GM03348 (cell line): ENCODE results near the gene FANCC.

Source experiments
- DNase-seq: peaks from one replicate; pipeline ENCODE4 v3.0.0; 2012; ENCODE audit warnings: low spot score

Gene FANCC

GRCh38 chr9:95143591-95144561 is 173.6 kb downstream of the FANCC start:
- peak; percentile 84 for DNase-seq

GRCh38 chr9:95142728-95143127 is 174.8 kb downstream of the FANCC start:
- DNase-seq: no peak

- no peak for DNase-seq
These were observed 175.2 kb downstream of the FANCC start for GRCh38 chr9:95142315-95142714.

- DNase-seq: no peak
These were observed 176.7 kb downstream of the FANCC start for GRCh38 chr9:95140821-95141220.

GRCh38 chr9:95139126-95139525 is 178.4 kb downstream of the FANCC start:
- no peak for DNase-seq

DNA sequence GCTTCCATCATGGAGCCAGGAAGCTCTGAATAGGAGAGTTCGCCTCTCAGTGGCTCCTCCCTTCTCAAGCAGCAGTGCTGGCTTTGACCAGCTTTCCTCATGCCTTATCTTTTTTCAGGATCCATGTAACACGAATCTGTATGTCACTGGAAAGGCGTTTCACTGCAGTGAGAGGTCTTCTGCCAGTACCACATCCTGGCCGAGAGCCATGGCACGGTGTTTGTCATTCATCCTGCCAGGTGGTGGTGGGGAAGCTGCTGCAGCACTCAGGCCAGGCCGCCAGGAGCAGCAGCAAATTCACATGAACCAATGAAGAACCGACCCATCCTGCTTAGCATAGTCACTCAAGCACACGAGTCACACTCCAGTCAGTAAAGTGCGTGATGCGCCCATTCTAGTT is 179.0 kb downstream of the FANCC start:
- DNase-seq: no peak

DNA sequence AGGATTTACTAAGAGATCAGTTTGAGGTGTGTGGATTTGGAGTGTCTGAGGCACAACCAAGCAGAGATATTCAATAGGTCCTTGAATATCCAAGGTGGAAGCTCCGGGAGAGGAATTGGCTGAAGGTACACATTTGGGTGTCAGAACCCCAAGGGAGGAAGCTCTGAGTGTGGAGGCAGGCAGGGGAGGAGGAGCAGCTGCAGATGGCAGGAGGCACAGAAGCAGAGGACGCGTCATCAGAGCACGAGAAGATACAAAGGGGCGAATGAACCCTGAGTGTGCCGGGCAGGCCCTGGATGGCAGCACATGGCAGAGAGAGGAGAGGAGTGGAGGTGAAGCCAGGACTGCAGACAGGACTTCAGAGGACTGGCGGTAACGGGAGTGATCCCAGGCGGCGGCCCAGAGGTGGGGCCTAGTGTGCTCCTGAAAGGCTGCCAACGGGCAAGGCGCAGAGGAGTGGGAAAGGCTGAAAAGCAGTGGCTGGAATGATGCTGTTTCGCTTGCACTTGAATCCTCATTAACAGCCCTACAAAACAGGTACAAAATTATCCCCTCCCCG is 179.8 kb downstream of the FANCC start:
- DNase-seq: no peak

DNA sequence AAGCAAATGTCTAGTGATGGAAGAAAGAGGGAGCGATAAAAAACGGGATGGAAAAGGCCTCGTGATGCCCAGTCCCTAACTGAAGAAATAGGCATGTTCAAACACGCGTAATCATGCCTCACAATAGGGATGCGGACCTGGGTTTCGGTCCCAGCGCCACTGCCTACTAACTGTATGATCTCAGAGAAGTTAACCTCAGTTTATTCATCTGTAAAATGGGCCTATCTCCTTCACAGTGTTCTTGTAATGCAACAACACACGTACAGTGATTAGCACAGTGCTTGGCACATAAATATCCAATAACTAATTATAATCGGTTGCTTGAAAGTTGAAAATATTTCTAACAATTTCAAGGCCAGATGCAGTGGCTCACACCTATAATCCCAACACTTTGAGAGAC is 181.8 kb downstream of the FANCC start:
- no peak for DNase-seq

GRCh38 chr9:95134457-95134881 is 183.0 kb downstream of the FANCC start:
- DNase-seq: no peak

DNA sequence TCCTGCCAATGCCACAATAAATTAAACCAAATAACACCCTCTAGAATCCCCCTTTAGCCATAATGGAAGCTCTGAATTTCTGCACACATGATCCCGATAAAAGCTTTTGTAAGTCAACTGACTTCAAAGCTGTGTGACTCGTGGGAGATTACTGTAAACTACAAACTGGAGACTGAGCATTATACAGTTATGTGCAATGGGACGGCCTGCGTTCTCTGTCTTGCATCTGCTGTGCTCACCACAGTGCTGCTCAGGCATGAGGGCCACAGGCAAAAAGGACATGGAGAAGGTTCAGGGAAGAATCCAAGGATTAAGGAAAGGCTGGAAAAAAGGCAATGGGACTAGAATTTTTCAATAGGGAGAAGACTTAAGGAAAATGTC is 184.2 kb downstream of the FANCC start:
- no peak for DNase-seq

DNA sequence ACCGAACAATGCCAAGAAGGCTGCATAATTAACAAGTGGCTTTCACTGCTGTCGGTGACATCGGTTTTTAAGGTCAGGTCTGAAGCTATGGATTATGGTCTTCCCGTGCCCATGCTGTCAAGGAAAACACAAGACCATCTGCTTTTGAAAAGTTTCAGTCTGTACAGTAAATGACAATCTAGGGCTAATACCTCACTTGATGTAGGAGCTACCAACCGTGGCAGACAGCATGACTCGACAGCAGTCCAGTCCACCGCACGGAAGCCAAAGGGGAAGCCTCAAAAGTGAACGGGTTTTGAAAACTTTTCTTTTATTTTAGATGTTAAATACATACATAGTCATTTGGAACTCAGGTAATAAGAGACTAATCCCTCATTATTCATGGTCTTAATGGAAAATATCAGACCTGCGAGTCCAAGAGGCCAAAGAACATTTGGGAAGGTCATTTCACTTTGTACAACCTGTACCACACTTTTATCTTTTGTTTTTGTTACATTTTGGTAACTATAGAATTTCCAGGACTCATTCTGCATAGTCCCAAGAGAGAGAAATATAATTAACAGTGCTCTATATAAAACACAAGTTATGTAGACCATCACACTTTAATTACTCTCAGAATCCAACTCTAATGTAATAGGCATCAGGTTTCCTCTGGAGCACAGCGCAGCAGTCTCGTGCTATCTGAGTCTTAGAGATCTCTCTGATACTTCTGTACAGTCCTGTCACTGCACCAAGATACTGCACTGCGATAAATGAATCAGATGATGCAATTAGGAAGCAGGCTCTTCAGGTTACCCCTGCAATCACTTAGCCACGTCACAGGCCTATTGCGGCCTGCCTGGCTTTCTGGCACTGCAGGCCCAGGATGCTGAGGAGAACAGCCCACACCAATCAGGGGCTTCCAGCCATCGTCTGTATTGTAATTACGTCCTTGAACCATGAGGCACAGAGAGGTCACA is 184.9 kb downstream of the FANCC start:
- DNase-seq: no peak

GRCh38 chr9:95131023-95131943 is 186.2 kb downstream of the FANCC start:
- peak; percentile 88 for DNase-seq

DNA sequence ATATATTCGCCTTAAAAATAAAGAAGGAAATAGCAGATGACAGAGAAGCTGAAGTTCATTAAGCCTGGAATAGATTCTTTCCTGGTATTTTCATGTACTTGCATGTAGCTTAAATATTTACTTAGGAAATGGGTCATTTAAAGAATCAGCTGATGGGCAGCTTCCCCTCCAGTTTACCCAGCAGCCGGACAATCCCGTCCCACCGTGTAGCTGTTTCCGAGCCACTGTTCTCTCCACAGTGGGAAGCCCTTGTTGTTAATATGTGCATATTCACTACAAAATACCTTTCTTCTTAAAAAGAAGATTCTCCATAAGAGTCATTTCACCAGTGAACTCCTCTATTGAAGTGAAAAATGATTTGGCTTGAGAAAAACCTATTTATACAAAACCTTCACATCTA is 187.0 kb downstream of the FANCC start:
- DNase-seq: no peak

GRCh38 chr9:95129476-95130291 is 187.8 kb downstream of the FANCC start:
- no peak for DNase-seq

DNA sequence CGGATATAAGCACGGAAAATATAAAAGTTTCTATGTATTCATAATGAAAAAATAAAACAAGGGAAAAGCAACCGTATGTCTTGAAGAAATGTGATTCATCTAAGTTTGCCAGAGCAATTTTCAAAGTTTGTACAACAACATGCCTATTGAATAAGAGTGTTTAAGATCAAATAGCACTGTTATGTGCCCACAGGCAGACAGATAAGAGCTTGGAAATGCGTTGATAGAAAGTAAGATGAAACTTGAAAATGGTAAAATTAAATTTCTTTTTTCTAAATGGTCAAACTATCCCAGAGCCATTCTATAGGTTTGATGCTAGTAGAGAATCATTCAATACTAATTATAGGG is 189.4 kb downstream of the FANCC start:
- no peak for DNase-seq

- DNase-seq: peak; percentile 94
These were observed 190.0 kb downstream of the FANCC start for GRCh38 chr9:95127249-95128176.

GRCh38 chr9:95126739-95127138 is 190.8 kb downstream of the FANCC start:
- no peak for DNase-seq

GRCh38 chr9:95125652-95126051 is 191.9 kb downstream of the FANCC start:
- DNase-seq: no peak

DNA sequence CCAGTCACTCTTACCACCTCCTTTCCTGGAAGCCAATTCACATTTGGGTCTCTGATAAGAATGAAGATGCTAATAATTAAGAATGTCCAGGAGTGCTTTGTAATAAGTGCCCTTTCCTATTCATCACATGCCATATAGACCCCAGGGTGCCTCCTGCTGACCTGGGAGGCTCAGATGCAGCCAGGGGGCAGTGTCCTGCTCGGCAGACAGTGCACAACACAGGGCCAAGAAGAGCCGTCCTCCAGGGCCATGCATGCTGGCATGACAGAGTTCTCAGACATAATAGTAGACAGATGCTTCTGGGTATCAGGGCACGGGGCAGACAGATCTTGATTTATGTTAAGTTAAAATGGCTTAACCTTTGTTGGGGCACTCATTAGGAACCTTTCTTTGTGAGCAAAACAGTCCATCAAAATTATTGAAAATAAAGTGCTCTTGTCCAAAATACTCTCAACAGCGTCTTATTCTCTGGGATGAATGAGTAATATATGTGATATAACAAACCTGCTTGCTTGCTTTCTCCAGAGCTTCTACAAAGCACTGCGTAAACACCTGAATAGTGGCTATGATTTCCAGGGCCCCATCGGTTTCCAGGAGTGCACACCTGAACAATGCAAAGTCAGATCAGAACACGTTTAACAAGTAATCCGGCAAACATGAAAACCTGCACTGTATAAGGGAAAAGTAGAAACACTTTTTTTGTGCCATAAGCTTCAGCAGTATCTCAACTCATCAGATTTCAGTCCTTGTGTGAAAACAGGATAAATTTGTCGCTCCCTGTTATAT is 192.7 kb downstream of the FANCC start:
- no peak for DNase-seq
